GM23338 (cell line): ENCODE results near the gene MARCHF10. TPM values are rescaled to one million over a fixed set of nuclear protein-coding genes. Genes with fewer than 3 reads are reported as not detected.

Experiments
- ATAC-seq: fragments of 200-7000 bp; cut with Tn5 transposase; 3 replicates; pipeline ENCODE4 v1.9.1; 2020
- DNase-seq: peaks from one replicate; pipeline ENCODE4 v3.0.0-alpha.2; 2015; ENCODE audit warnings: low spot score
- H2AFZ ChIP-seq: fragments of 200-600 bp; sonication (generic); 2 replicates; pipeline ENCODE4 v1.8.0; 2016; ENCODE audit warnings: antibody characterized with exemption, mild to moderate bottlenecking, moderate library complexity
- H3F3A ChIP-seq: fragments of 200-600 bp; sonication (generic); replicated peaks from 2 replicates; pipeline ENCODE4 v1.8.0; 2017; ENCODE audit warnings: antibody characterized with exemption, mixed run types, low read depth
- H3K27ac ChIP-seq: fragments of 200-600 bp; sonication (generic); 2 replicates; pipeline ENCODE4 v1.6.1; 2016; ENCODE audit warnings: low read depth
- H3K27me3 ChIP-seq: fragments of 200-600 bp; sonication (generic); 2 replicates; pipeline ENCODE4 v1.8.0; 2016; ENCODE audit warnings: mild to moderate bottlenecking, mixed run types, moderate library complexity; ENCODE audit not compliant: insufficient read depth
- H3K36me3 ChIP-seq: fragments of 200-600 bp; sonication (generic); 2 replicates; pipeline ENCODE4 v1.8.0; 2016; ENCODE audit warnings: mild to moderate bottlenecking; ENCODE audit not compliant: insufficient read depth
- H3K4me1 ChIP-seq: fragments of 200-600 bp; sonication (generic); 2 replicates; pipeline ENCODE4 v1.8.0; 2016; ENCODE audit warnings: mild to moderate bottlenecking, moderate library complexity; ENCODE audit not compliant: insufficient read depth
- H3K4me2 ChIP-seq: fragments of 200-600 bp; sonication (generic); 2 replicates; pipeline ENCODE4 v1.7.1; 2017; ENCODE audit warnings: mixed run types
- H3K4me3 ChIP-seq: fragments of 200-600 bp; sonication (generic); 2 replicates; pipeline ENCODE4 v1.6.1; 2016; ENCODE audit warnings: mixed run types
- H3K79me2 ChIP-seq: fragments of 200-600 bp; sonication (generic); replicated peaks from 2 replicates; pipeline ENCODE4 v1.8.0; 2017; ENCODE audit warnings: mild to moderate bottlenecking; ENCODE audit not compliant: insufficient read depth
- H3K9me2 ChIP-seq: fragments of 200-600 bp; sonication (generic); 2 replicates; pipeline ENCODE4 v1.8.0; 2017; ENCODE audit not compliant: insufficient read depth
- H4K20me1 ChIP-seq: fragments of 200-600 bp; sonication (generic); replicated peaks from 2 replicates; pipeline ENCODE4 v1.8.0; 2017; ENCODE audit warnings: mild to moderate bottlenecking; ENCODE audit not compliant: insufficient read depth
- H3K27ac Mint-ChIP-seq: 2 replicates; pipeline ENCODE4 v1.8.0; 2020; ENCODE audit warnings: inconsistent platforms, mild to moderate bottlenecking, moderate library complexity, mixed read lengths
- H3K27me3 Mint-ChIP-seq: 3 replicates; pipeline ENCODE4 v1.8.0; 2022; ENCODE audit warnings: low read depth, mild to moderate bottlenecking, moderate library complexity, mixed read lengths, inconsistent platforms; ENCODE audit not compliant: insufficient read depth, poor library complexity
- H3K36me3 Mint-ChIP-seq: 3 replicates; pipeline ENCODE4 v1.8.0; 2021; ENCODE audit warnings: low read depth, mild to moderate bottlenecking, inconsistent platforms, moderate library complexity, mixed read lengths
- H3K4me1 Mint-ChIP-seq: 3 replicates; pipeline ENCODE4 v1.8.0; 2020; ENCODE audit warnings: mild to moderate bottlenecking, inconsistent platforms, mixed read lengths
- H3K4me3 Mint-ChIP-seq: 3 replicates; pipeline ENCODE4 v1.8.0; 2021; ENCODE audit warnings: moderate library complexity, mild to moderate bottlenecking, inconsistent platforms, mixed read lengths
- H3K9me3 Mint-ChIP-seq: 3 replicates; pipeline ENCODE4 v1.8.0; 2020; ENCODE audit warnings: moderate library complexity, mild to moderate bottlenecking, inconsistent platforms, mixed read lengths
- CREB1 ChIP-seq: fragments of 250-450 bp; sonication (Bioruptor Pico); IDR thresholded peaks from 2 replicates; pipeline ENCODE4 v1.5.0; 2020; ENCODE audit warnings: low read depth, mild to moderate bottlenecking, moderate library complexity
- ETS1 ChIP-seq: IDR thresholded peaks from 2 replicates; pipeline ENCODE4 v1.6.1; 2016; ENCODE audit warnings: antibody characterized with exemption
- REST ChIP-seq: IDR thresholded peaks from one replicate; pipeline ENCODE4 v1.6.1; 2018; ENCODE audit warnings: antibody characterized with exemption; ENCODE audit not compliant: unreplicated experiment
- STAT1 ChIP-seq: IDR thresholded peaks from one replicate; pipeline ENCODE4 v1.6.1; 2016; ENCODE audit warnings: antibody characterized with exemption; ENCODE audit not compliant: unreplicated experiment
- ZNF462 ChIP-seq: fragments of 250-450 bp; sonication (Bioruptor Pico); IDR thresholded peaks from 2 replicates; pipeline ENCODE4 v1.5.0; 2020; ENCODE audit warnings: mild to moderate bottlenecking, moderate library complexity
- polyA plus RNA-seq: library from polyadenylated mRNA; unstranded; fragments of >200 nt; fragmentation: Nextera tagmentation; extraction: Ambion mirVana; gene quantifications from 2 replicates; pipeline ENCODE4 v1.2.1, GENCODE V29; 2016
- total RNA-seq: library from RNA; depleted of rRNA; stranded (reverse); fragments of >200 nt; shearing (Covaris generic); gene quantifications from 2 replicates; pipeline ENCODE4 v1.2.3, GENCODE V29; 2014
- TF ChIP-seq, protein P1 (sequence below), 2 experiments: fragments of 200-600 bp in 1 of 2; sonication (generic) in 1 of 2; conservative IDR thresholded peaks; 2 replicates each; pipeline versions ENCODE4 v1.5.1 to v1.6.1; 2016 to 2017; ENCODE audit warnings: antibody characterized with exemption in 2 of 2, low read depth in 2 of 2, mild to moderate bottlenecking in 2 of 2, moderate library complexity in 1 of 2

The MARCHF10 gene
- total and polyA plus RNA-seq, 2 experiments from 2014 or later, result 0.50 TPM; not detected in 1

GRCh38 chr17:62668091-62668804 lies 139.9 kb downstream of the MARCHF10 start:
- no peaks in the 10 kb centered on the region for H3K79me2 ChIP-seq

More at GRCh38 chr17:62668091-62668804, 139.9 kb downstream of the MARCHF10 start:
- Histone ChIP-seq H2AFZ (no peak overlapping the region), H4K20me1 (no peaks in the 10 kb centered on the region), H3K27ac (no peak overlapping the region), H3K9me2 (no peaks in the 10 kb centered on the region), H3K4me2 (no peak overlapping the region), H3K36me3 (no peaks in the 10 kb centered on the region), H3F3A (no peaks in the 10 kb centered on the region), H3K4me1 (no peaks in the 10 kb centered on the region), H3K4me3 (no peak overlapping the region), H3K27me3 (no peaks in the 10 kb centered on the region)
- no peaks in the 10 kb centered on the region for H3K9me3 Mint-ChIP-seq
- DNase-seq (no peak), ATAC-seq (no peak)
- H3K36me3 Mint-ChIP-seq, result no peaks in the 10 kb centered on the region; the same call in 2 of the 3 replicates
- peaks cover 2% of the 10 kb centered on the region; the same call in 2 of the 3 replicates for H3K4me1 Mint-ChIP-seq
- no peak overlapping the region for H3K4me3 Mint-ChIP-seq
- H3K27me3 Mint-ChIP-seq, result peaks cover 13% of the 10 kb centered on the region
- TF ChIP-seq REST (no peak), CREB1 (no peak), ETS1 (no peak), ZNF462 (CRISPR knock-in tag) (no peak), STAT1 (no peak)
- TF ChIP-seq, protein P1, sequence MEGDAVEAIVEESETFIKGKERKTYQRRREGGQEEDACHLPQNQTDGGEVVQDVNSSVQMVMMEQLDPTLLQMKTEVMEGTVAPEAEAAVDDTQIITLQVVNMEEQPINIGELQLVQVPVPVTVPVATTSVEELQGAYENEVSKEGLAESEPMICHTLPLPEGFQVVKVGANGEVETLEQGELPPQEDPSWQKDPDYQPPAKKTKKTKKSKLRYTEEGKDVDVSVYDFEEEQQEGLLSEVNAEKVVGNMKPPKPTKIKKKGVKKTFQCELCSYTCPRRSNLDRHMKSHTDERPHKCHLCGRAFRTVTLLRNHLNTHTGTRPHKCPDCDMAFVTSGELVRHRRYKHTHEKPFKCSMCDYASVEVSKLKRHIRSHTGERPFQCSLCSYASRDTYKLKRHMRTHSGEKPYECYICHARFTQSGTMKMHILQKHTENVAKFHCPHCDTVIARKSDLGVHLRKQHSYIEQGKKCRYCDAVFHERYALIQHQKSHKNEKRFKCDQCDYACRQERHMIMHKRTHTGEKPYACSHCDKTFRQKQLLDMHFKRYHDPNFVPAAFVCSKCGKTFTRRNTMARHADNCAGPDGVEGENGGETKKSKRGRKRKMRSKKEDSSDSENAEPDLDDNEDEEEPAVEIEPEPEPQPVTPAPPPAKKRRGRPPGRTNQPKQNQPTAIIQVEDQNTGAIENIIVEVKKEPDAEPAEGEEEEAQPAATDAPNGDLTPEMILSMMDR (conservative IDR thresholded peaks at IDR 0.05; ENCODE audit: low read depth in 2 of 2), result no peak
- no peak overlapping the region; the same call in 1 of the 2 replicates for H3K27ac Mint-ChIP-seq
